Sigmoid colon (tissue), 7 donors: Measurements from ENCODE around the gene LARP4. TPM values are rescaled to one million over a fixed set of nuclear protein-coding genes. Genes with fewer than 3 reads are reported as not detected.

ENCODE experiments used
- DNase-seq: peaks from one replicate; pipeline ENCODE4 v3.0.0-alpha.2; 2019
- H3K27ac ChIP-seq, 4 donors: fragments of 200-600 bp; sonication (generic); one replicate each; pipeline ENCODE4 v1.5.1; 2016 to 2019; ENCODE audit warnings: mild to moderate bottlenecking in 1 of 4
- H3K27me3 ChIP-seq, 3 donors: fragments of 200-600 bp; sonication (generic); one replicate each; pipeline ENCODE4 v1.5.1; 2019; ENCODE audit warnings: mild to moderate bottlenecking in 1 of 3
- H3K36me3 ChIP-seq, 4 donors: fragments of 200-600 bp; sonication (generic); one replicate each; pipeline ENCODE4 v1.5.1; 2016 to 2019
- H3K4me1 ChIP-seq, 4 donors: fragments of 200-600 bp; sonication (generic); one replicate each; pipeline ENCODE4 v1.5.1; 2017 to 2019
- H3K4me3 ChIP-seq, 4 donors: fragments of 200-600 bp; sonication (generic); one replicate each; pipeline ENCODE4 v1.5.1; 2017 to 2019; ENCODE audit warnings: mild to moderate bottlenecking in 2 of 4, moderate library complexity in 1 of 4
- H3K9me3 ChIP-seq, 4 donors: fragments of 200-600 bp in 3 of 4; sonication (generic) in 3 of 4; one replicate each; pipeline versions ENCODE4 v1.5.1 to v1.6.1; 2013 to 2019
- EP300 ChIP-seq, 4 donors: sonication (generic); formaldehyde crosslinking; IDR thresholded peaks; one replicate each; pipeline ENCODE4 v1.6.1; 2017; ENCODE audit warnings: antibody characterized with exemption in 4 of 4
- POLR2A ChIP-seq, 2 donors: fragments of 450-650 bp; IDR thresholded peaks; one replicate each; pipeline ENCODE4 v1.6.1; 2016; ENCODE audit warnings: antibody characterized with exemption in 2 of 2, mild to moderate bottlenecking in 2 of 2, moderate library complexity in 2 of 2
- POLR2AphosphoS5 ChIP-seq, 4 donors: sonication (generic); formaldehyde crosslinking; IDR thresholded peaks; one replicate each; pipeline ENCODE4 v1.6.1; 2017; ENCODE audit warnings: antibody characterized with exemption in 4 of 4
- WGBS, 2 donors: extraction: QIAGEN DNeasy Blood & Tissue Kit; methylation state at CpG; one replicate each; pipeline ENCODE4 v1.1.7; 2013; 5-methylcytosine and 5-hydroxymethylcytosine counted together
- intact Hi-C: fragments of 100-400 bp; cut with DNase I; formaldehyde crosslinking; loops from one replicate; pipeline ENCODE4 v1.15.1; 2023
- polyA plus RNA-seq, 3 donors: library from polyadenylated mRNA; stranded (reverse); fragments of 200-250 nt; gene quantifications; one replicate each; pipeline ENCODE4 v1.2.3, GENCODE V29; 2013
- total RNA-seq, 4 donors: library from RNA; depleted of rRNA; stranded (reverse); fragments of >200 nt; gene quantifications; one replicate each; pipeline ENCODE4 v1.1.0, GENCODE V29; 2016
- TF ChIP-seq, protein P1 (sequence below), 4 experiments: fragments of 450-650 bp in 3 of 4; fragments of 200-600 bp in 1 of 4; IDR thresholded peaks; one replicate each; pipeline ENCODE4 v1.5.1; 2016 to 2019; ENCODE audit warnings: antibody characterized with exemption in 4 of 4, mild to moderate bottlenecking in 3 of 4, moderate library complexity in 2 of 4
- donor health status: healthy with polysubstance abuse.
- donor health status: Bipolar disorder and iron deficiency.
- donor health status: healthy.

Gene LARP4
- total and polyA plus RNA-seq, 7 donors, result 4.9 to 78.4 (median 51.9) TPM

DNA sequence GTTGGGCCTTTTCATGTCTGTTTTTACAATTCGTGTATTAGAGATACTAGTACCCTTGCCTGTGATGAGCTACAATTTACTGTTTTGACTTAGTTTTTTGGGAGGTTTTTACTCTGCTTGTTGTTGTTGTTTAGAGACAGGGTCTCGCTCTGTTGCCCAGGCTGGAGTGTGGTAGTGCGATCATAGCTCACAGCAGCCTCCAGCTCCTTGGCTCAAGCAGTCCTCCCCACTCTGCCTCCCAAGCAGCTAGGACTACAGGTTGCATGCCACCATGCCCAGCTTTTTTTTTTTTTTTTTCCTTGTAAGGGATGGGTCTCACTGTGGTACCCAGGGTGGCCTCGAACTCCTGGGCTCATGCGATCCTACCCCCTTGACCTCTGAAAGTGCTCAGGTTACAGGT lies 52.1 kb downstream of the LARP4 start:
- H3K9me3 ChIP-seq, result no peaks in the 10 kb centered on the region
- no peaks in the 10 kb centered on the region for H3K4me1 ChIP-seq
- WGBS, 2 donors, result 94 to 96% methylated on average over 5 of the region's 5 CpGs
- peaks cover 0 to 63% (median 11%) of the 10 kb centered on the region in 4 donors for H3K36me3 ChIP-seq
- H3K27me3 ChIP-seq, result no peaks in the 10 kb centered on the region
- no peak overlapping the region for H3K27ac ChIP-seq
- TF ChIP-seq EP300 (IDR thresholded peaks at IDR 0.05) (no peak), POLR2AphosphoS5 (IDR thresholded peaks at IDR 0.05) (no peak), POLR2A (IDR thresholded peaks at IDR 0.05) (no peak)
- TF ChIP-seq, protein P1, sequence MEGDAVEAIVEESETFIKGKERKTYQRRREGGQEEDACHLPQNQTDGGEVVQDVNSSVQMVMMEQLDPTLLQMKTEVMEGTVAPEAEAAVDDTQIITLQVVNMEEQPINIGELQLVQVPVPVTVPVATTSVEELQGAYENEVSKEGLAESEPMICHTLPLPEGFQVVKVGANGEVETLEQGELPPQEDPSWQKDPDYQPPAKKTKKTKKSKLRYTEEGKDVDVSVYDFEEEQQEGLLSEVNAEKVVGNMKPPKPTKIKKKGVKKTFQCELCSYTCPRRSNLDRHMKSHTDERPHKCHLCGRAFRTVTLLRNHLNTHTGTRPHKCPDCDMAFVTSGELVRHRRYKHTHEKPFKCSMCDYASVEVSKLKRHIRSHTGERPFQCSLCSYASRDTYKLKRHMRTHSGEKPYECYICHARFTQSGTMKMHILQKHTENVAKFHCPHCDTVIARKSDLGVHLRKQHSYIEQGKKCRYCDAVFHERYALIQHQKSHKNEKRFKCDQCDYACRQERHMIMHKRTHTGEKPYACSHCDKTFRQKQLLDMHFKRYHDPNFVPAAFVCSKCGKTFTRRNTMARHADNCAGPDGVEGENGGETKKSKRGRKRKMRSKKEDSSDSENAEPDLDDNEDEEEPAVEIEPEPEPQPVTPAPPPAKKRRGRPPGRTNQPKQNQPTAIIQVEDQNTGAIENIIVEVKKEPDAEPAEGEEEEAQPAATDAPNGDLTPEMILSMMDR (IDR thresholded peaks at IDR 0.05), result no peak
- no peak overlapping the region for H3K4me3 ChIP-seq
- intact Hi-C loops, result no loop called here
- DNase-seq, result no peak

DNA sequence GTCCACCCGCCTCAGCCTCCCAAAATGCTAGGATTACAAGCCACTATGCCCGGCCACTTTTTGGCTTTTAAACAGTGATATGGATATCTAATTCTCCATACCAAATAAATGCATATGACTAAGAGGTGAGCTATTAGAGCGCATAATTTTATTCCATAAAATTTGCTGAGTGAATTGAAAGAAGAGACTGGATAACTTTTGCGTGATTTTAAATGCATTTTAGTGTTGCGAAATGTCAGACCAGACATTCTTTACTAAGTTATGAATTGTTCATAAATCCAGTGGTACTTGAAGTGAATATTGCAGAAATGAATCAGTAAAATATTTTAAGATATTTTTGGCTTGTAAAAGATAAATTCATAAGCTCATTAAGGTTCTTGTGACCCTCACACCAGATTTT lies 53.2 kb downstream of the LARP4 start:
- Histone ChIP-seq H3K27me3 (no peaks in the 10 kb centered on the region), H3K4me3 (no peak overlapping the region), H3K27ac (no peak overlapping the region), H3K9me3 (no peaks in the 10 kb centered on the region), H3K4me1 (no peaks in the 10 kb centered on the region), H3K36me3 (peaks cover 0 to 55% (median 7%) of the 10 kb centered on the region in 4 donors)
- intact Hi-C loops, result no loop called here
- TF ChIP-seq POLR2AphosphoS5 (IDR thresholded peaks at IDR 0.05), result no peak
- no peak for DNase-seq
- WGBS, 2 donors, result 97% methylated on average over 5 of the region's 5 CpGs

DNA sequence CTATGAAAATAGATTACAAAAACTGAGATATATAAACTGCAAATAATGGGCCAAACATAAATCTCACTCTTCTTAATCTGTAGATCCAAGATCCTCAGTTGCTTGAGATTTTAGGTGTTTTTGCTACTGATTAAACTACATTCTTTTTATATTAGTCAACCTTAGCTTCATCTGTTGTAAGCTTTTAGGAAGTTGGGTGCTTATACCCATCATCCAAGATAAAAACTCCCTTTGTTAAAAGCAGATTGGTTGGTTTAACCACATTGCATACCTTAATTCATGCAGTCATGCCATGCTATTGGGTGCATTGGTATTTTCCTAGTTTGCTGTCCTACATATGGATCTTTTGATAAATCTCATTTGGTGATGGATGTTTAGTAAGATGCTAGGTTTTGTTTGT lies 57.9 kb downstream of the LARP4 start:
- TF ChIP-seq, protein P1 (IDR thresholded peaks at IDR 0.05), result no peak
- TF ChIP-seq EP300 (IDR thresholded peaks at IDR 0.05) (no peak), POLR2AphosphoS5 (IDR thresholded peaks at IDR 0.05) (no peak), POLR2A (IDR thresholded peaks at IDR 0.05) (no peak)
- Histone ChIP-seq H3K27ac (no peak overlapping the region), H3K4me1 (no peaks in the 10 kb centered on the region), H3K27me3 (no peaks in the 10 kb centered on the region), H3K4me3 (no peak overlapping the region), H3K9me3 (no peaks in the 10 kb centered on the region), H3K36me3 (peaks cover 0 to 57% (median 8%) of the 10 kb centered on the region in 4 donors)
- no peak for DNase-seq
- intact Hi-C loops, result no loop called here

DNA sequence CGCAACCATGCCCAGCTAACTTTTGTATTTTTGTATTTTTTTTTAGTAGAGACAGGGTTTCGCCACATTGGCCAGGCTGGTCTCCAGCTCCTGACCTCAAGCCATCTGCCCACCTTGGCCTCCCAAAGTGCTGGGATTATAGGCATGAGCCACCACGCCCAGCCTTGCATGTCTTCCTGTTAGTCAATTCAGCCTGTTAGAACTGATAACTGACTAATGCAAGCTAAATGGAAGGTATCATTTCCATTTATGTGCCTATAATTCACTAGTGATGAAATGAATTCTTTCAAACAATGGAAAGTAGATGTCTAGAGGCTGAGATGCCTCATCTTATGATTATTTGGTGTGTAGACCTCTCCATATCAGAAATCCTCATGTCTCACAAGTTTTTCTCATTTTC lies 66.8 kb downstream of the LARP4 start:
- Histone ChIP-seq H3K9me3 (no peaks in the 10 kb centered on the region), H3K36me3 (peaks cover 7 to 94% (median 24%) of the 10 kb centered on the region in 4 donors)
- 95% methylated on average over 3 of the region's 3 CpGs for WGBS, 2 donors

DNA sequence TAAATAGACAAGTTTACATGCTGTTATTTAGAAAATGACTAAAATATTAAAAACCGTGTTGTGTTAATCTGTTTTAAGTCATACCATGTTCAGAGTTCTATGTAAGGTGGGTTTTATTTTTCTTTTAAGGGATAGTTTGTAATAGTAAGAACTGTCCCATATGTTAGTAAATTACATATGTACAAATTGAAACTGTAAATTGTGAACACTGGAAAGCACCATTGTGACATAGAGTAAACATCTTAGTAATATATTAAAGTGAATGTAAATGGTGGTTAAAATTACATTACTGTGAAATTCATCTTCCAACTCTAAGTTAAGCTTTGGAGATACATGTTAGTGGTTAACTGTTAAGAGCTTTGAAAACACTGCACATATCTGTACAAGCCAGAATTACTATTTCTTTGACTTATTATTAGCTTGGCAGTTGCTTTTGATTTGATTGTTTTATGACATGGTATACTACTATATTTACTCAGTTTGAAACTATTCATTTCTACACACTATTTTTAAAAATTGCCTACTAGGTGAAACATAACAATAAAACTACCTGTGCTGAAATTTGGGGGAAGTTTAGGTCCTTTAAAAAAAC lies 76.7 kb downstream of the LARP4 start:
- intact Hi-C loops, result no loop called here
- TF ChIP-seq POLR2A (IDR thresholded peaks at IDR 0.05) (no peak), POLR2AphosphoS5 (IDR thresholded peaks at IDR 0.05) (no peak), EP300 (IDR thresholded peaks at IDR 0.05) (no peak)
- TF ChIP-seq, protein P1 (IDR thresholded peaks at IDR 0.05), result no peak
- Histone ChIP-seq H3K4me1 (no peaks in the 10 kb centered on the region), H3K27me3 (no peaks in the 10 kb centered on the region), H3K4me3 (no peak overlapping the region), H3K36me3 (peaks cover 14 to 67% (median 29%) of the 10 kb centered on the region in 4 donors), H3K27ac (no peak overlapping the region), H3K9me3 (no peaks in the 10 kb centered on the region)
- 71 to 88% methylated on average over 1 of the region's 1 CpG for WGBS, 2 donors
- DNase-seq, result no peak

More for the DNA sequence above, 66.8 kb downstream of the LARP4 start:
- H3K27ac ChIP-seq, result no peak overlapping the region
- no peak for DNase-seq
- no peak overlapping the region for H3K4me3 ChIP-seq
- no peaks in the 10 kb centered on the region for H3K4me1 ChIP-seq
- TF ChIP-seq, protein P1 (IDR thresholded peaks at IDR 0.05), result no peak
- no peak for TF ChIP-seq POLR2AphosphoS5 (IDR thresholded peaks at IDR 0.05)
- no peak for TF ChIP-seq EP300 (IDR thresholded peaks at IDR 0.05)
- no peak for TF ChIP-seq POLR2A (IDR thresholded peaks at IDR 0.05)
- H3K27me3 ChIP-seq, result no peaks in the 10 kb centered on the region
- intact Hi-C loops, result no loop called here
